Esophagus mucosa (tissue), 1 donor: ENCODE results near the gene ARF1. TPM values are rescaled to one million over a fixed set of nuclear protein-coding genes. Genes with fewer than 3 reads are reported as not detected.

Experiments
- total RNA-seq: library from RNA; stranded (reverse); gene quantifications from one replicate; pipeline ENCODE4 v1.2.4, GENCODE V29; 2023
- donor health status: DM: yes; HTN: yes; CAD: no.

The ARF1 gene
- total RNA-seq, 1 donor from 2014 or later, result 273 TPM

Other genes starting within 250 kb of the ARF1 start
- 3.1 TPM for gene WNT9A, start 134.8 kb upstream of the ARF1 start, total RNA-seq
- gene WNT3A, start 75.7 kb upstream of the ARF1 start, total RNA-seq, result 0.44 TPM
- gene C1orf35, start 20.6 kb downstream of the ARF1 start, total RNA-seq, result 13.9 TPM
- 29.0 TPM for gene MRPL55, start 26.6 kb downstream of the ARF1 start, total RNA-seq
- 241 TPM for gene GUK1, start 57.6 kb downstream of the ARF1 start, total RNA-seq
- gene GJC2, start 67.2 kb downstream of the ARF1 start, total RNA-seq, result 0.44 TPM
- 6.9 TPM for gene IBA57, start 83.1 kb downstream of the ARF1 start, total RNA-seq
- 9.8 TPM for gene OBSCN, start 125.3 kb downstream of the ARF1 start, total RNA-seq